Breast epithelium (tissue), 4 donors: ENCODE measurements around the gene ARID1B. TPM values are rescaled to one million over a fixed set of nuclear protein-coding genes. Genes with fewer than 3 reads are reported as not detected.
"Not testable (repeated sequence)": the region's sequence is repeated elsewhere in the genome, so short reads cannot be mapped to it uniquely, and the experiment has no call there.

ENCODE experiments used
- DNase-seq, 2 donors: peaks; one replicate each; pipeline ENCODE4 v3.0.0-alpha.2; 2019; ENCODE audit warnings: low spot score in 2 of 2
- H3K27ac ChIP-seq, 2 donors: fragments of 200-600 bp; sonication (generic) in 1 of 2; one replicate each; pipeline ENCODE4 v1.5.1; 2016 to 2019; ENCODE audit warnings: mild to moderate bottlenecking in 1 of 2
- H3K27me3 ChIP-seq, 2 donors: fragments of 200-600 bp; sonication (generic) in 1 of 2; one replicate each; pipeline versions ENCODE4 v1.5.1 to v1.6.0; 2017 to 2019; ENCODE audit warnings: control low read depth in 1 of 2, mild to moderate bottlenecking in 1 of 2
- H3K36me3 ChIP-seq: fragments of 200-600 bp; one replicate; pipeline ENCODE4 v1.5.1; 2019
- H3K4me1 ChIP-seq, 2 donors: fragments of 200-600 bp; sonication (generic); one replicate each; pipeline ENCODE4 v1.5.1; 2016 to 2019; ENCODE audit warnings: control low read depth in 1 of 2
- H3K4me3 ChIP-seq, 3 donors: fragments of 200-600 bp; sonication (generic); 1 replicate in 2 of 3; 2 replicates in 1 of 3; pipeline ENCODE4 v1.5.1; 2016 to 2019; ENCODE audit warnings: mild to moderate bottlenecking in 3 of 3, moderate library complexity in 2 of 3
- H3K9me3 ChIP-seq, 2 donors: fragments of 200-600 bp; sonication (generic) in 1 of 2; one replicate each; pipeline ENCODE4 v1.5.1; 2016 to 2019; ENCODE audit warnings: control low read depth in 1 of 2
- POLR2A ChIP-seq: fragments of 450-650 bp; IDR thresholded peaks from one replicate; pipeline ENCODE4 v1.6.1; 2016; ENCODE audit warnings: antibody characterized with exemption, mild to moderate bottlenecking, moderate library complexity
- POLR2AphosphoS5 ChIP-seq, 3 donors: sonication (generic); formaldehyde crosslinking; IDR thresholded peaks; one replicate each; pipeline ENCODE4 v1.6.1; 2017; ENCODE audit warnings: antibody characterized with exemption in 3 of 3
- intact Hi-C: fragments of 100-400 bp; cut with DNase I; formaldehyde crosslinking; loops from one replicate; pipeline ENCODE4 v1.15.1; 2023; ENCODE audit warnings: low total_unique reads
- total RNA-seq, 3 donors: library from RNA; depleted of rRNA; stranded (reverse); fragments of >200 nt; gene quantifications; one replicate each; pipeline ENCODE4 v1.1.0, GENCODE V29; 2016
- TF ChIP-seq, protein P1 (sequence below), 3 donors: fragments of 450-650 bp; IDR thresholded peaks; one replicate each; pipeline ENCODE4 v1.5.1; 2016 to 2017; ENCODE audit warnings: antibody characterized with exemption in 3 of 3, mild to moderate bottlenecking in 3 of 3, moderate library complexity in 3 of 3

The ARID1B gene
- total RNA-seq, 3 donors from 2014 or later, result 99.9 to 205 (median 131) TPM

DNA sequence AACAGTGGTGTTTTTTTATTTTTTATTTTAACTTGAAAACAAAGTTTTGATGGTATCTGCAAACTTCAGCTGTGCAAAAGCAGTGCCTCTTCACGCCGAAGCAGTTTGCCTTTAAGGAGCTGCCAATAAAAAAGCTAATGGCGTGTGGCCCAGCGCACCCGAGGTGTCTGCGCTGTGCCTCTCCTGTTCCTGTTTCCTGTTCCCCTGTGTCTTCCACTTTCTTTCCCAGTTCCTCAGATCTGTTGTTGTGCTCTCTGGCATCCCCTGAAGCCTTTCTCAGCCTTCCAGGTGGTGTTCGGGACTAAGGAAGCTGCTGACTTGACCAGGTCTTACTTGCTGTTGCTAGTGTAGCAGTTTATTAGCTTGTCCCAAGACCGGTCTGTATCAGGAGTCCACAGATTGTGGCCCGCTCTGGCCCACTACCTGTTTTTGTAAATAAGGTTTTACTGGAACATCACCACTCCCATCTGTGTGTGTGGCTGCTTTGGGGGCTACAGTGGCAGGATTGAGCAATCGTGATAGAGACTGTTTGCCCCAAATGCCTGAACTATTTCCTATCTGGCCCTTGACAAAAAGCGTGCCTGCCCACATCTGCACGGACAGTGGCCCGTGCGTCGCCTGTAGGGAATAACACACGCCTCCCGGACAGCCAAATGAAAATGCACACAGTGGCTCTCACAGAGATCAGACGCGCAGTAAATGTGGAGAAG, 367.8 kb downstream of the ARID1B start:
- peak in 1 of 2 donors; percentile 32 for DNase-seq
- Histone ChIP-seq H3K4me3 (peak overlapping the region in 2 of 3 donors; percentile 7 to 48), H3K27ac (peak overlapping the region; percentile 83), H3K9me3 (no peaks in the 10 kb centered on the region), H3K27me3 (no peaks in the 10 kb centered on the region), H3K36me3 (no peaks in the 10 kb centered on the region), H3K4me1 (peaks cover 6 to 22% of the 10 kb centered on the region in 2 donors)
- intact Hi-C loops, result no loop called here
- TF ChIP-seq POLR2AphosphoS5 (IDR thresholded peaks at IDR 0.05) (peak in 1 of 3 donors; percentile 10), POLR2A (no peak)
- TF ChIP-seq, protein P1, sequence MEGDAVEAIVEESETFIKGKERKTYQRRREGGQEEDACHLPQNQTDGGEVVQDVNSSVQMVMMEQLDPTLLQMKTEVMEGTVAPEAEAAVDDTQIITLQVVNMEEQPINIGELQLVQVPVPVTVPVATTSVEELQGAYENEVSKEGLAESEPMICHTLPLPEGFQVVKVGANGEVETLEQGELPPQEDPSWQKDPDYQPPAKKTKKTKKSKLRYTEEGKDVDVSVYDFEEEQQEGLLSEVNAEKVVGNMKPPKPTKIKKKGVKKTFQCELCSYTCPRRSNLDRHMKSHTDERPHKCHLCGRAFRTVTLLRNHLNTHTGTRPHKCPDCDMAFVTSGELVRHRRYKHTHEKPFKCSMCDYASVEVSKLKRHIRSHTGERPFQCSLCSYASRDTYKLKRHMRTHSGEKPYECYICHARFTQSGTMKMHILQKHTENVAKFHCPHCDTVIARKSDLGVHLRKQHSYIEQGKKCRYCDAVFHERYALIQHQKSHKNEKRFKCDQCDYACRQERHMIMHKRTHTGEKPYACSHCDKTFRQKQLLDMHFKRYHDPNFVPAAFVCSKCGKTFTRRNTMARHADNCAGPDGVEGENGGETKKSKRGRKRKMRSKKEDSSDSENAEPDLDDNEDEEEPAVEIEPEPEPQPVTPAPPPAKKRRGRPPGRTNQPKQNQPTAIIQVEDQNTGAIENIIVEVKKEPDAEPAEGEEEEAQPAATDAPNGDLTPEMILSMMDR (IDR thresholded peaks at IDR 0.05), result no peak

DNA sequence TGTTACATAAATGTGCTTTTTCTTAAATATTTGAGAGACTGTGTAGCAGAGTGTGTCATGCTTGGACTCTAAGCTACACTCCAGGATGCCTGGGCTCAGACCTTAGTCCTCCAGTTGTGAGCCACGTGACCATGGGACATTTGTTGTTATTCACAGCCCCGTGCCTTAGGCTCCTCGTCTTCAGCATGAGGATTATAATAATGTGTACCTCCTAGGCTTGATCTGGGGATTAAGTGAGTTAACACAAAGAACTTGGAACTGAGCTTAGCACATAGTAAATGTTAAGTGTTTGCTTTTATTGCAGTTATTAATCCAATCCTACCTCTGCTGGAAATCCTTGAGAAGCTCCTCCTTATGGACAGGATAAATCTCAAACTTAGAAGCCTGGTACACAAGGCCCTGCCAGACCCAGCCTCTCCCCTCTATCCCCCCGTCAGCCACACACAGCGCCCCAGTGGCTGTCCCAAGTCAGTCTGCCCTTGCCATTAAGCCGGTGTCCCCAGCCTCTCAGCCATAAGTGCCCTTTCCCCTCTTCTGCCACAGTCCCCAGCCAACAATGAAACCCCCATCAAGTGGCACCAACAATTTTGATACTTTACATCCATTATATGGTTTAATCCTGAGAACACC, 368.6 kb downstream of the ARID1B start:
- H3K9me3 ChIP-seq, result no peaks in the 10 kb centered on the region
- no peaks in the 10 kb centered on the region for H3K27me3 ChIP-seq
- H3K4me1 ChIP-seq, result peaks cover 6 to 22% of the 10 kb centered on the region in 2 donors
- no peaks in the 10 kb centered on the region for H3K36me3 ChIP-seq
- no peak for DNase-seq
- intact Hi-C loops, result no loop called here
- peak overlapping the region; percentile 83 for H3K27ac ChIP-seq
- no peak overlapping the region for H3K4me3 ChIP-seq
- TF ChIP-seq POLR2A (no peak), POLR2AphosphoS5 (IDR thresholded peaks at IDR 0.05) (no peak)
- TF ChIP-seq, protein P1 (IDR thresholded peaks at IDR 0.05), result no peak

DNA sequence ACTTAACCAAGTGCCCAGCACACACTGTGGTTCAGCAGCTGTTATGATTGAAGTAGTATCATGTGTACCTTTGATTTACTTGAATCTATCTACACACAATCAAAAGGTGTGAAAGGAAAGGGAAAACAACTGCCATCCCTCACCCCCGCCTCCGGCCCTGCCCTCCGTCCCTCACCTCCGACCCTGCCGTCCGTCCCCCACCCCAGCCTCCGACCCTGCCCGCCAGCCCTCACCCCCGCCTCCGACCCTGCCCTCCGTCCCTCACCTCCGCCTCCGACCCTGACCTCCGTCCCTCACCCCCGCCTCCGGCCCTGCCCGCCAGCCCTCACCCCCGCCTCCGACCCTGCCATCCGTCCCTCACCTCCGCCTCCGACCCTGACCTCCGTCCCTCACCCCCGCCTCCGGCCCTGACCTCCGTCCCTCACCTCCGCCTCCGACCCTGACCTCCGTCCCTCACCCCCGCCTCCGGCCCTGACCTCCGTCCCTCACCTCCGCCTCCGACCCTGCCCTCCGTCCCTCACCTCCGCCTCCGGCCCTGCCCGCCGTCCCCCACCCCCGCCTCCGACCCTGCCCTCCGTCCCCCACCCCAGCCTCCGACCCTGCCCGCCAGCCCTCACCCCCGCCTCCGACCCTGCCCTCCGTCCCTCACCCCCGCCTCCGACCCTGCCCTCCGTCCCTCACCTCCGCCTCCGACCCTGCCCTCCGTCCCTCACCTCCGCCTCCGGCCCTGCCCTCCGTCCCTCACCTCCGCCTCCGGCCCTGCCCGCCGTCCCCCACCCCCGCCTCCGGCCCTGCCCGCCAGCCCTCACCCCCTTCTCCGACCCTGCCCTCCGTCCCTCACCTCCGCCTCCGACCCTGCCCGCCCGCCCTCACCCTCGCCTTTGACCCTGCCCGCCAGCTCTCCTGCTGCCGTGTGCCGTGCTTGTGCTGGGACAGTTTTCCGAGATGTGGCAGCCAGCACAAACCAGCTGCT, 370.2 kb downstream of the ARID1B start:
- H3K27me3 ChIP-seq, DNase-seq, H3K4me3 ChIP-seq, H3K36me3 ChIP-seq, intact Hi-C loops, H3K9me3 ChIP-seq: not testable (repeated sequence)
- peak overlapping the region; percentile 78 to 89 for H3K27ac ChIP-seq
- peaks cover 6 to 22% of the 10 kb centered on the region in 2 donors for H3K4me1 ChIP-seq

DNA sequence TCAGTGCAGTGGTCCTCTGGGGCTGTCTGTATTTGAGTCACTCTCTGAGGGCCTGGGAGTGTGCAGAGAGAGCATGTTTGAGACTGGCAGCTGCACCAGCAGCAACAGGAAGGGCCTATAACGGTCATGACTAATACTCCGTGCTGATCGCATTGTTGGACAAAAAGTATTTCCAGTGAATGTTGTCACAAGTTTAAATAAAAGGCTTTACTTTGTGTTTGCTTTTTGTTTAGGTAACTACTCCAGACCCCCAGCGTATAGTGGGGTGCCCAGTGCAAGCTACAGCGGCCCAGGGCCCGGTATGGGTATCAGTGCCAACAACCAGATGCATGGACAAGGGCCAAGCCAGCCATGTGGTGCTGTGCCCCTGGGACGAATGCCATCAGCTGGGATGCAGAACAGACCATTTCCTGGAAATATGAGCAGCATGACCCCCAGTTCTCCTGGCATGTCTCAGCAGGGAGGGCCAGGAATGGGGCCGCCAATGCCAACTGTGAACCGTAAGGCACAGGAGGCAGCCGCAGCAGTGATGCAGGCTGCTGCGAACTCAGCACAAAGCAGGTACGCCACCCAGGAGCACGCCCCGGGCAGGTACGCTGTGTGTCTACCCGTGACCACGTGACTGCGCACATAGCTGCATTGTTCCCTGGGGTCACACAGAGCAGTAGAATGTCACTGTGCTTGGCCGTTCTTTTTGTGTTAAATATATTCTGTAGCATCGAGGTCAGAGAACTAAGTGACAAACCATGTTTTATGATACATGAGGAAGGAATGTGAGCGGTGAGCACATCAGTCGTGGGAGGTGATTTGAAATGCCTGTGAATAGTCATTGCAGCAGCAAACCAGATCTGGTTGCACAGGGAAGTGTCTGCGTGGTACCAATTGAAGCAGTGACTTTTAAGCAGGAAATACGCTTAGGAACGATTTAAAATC, 371.5 kb downstream of the ARID1B start:
- intact Hi-C loops, result no loop called here
- H3K27ac ChIP-seq, result peak overlapping the region; percentile 78 to 89
- H3K9me3 ChIP-seq, result no peaks in the 10 kb centered on the region
- peak in 1 of 2 donors; percentile 91 for DNase-seq
- H3K4me3 ChIP-seq, result peak overlapping the region in 1 of 3 donors; percentile 38
- no peaks in the 10 kb centered on the region for H3K36me3 ChIP-seq
- peak; percentile 37 to 72 (median 67) for TF ChIP-seq POLR2AphosphoS5 (IDR thresholded peaks at IDR 0.05)
- TF ChIP-seq, protein P1 (IDR thresholded peaks at IDR 0.05), result no peak
- peaks cover 6 to 19% of the 10 kb centered on the region in 2 donors for H3K4me1 ChIP-seq
- H3K27me3 ChIP-seq, result no peaks in the 10 kb centered on the region

DNA sequence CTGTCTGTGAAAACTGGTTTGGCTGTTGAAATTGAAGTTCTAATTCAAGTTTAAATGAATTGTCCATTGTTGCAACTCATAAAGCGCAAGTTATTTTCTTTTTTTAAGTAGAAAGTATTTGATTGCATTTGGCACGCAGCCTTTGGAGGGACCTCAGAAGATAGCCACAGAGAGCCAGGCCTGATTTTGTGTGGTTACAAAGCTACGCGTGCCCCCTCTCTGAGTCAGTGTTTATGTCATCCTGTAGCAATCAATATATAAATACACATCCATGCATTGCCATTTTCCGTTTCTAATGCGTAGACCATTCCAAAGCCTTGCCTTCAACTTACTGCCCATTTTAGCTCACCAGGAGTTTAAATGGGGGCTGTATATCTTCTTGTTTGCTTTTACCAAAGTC, 372.9 kb downstream of the ARID1B start:
- no peak for DNase-seq
- Histone ChIP-seq H3K36me3 (no peaks in the 10 kb centered on the region), H3K27me3 (no peaks in the 10 kb centered on the region), H3K4me3 (no peak overlapping the region), H3K9me3 (no peaks in the 10 kb centered on the region), H3K4me1 (peaks cover 0 to 7% of the 10 kb centered on the region in 2 donors), H3K27ac (peak overlapping the region; percentile 34 to 78)
- intact Hi-C loops, result no loop called here
- no peak for TF ChIP-seq POLR2A
- TF ChIP-seq POLR2AphosphoS5 (IDR thresholded peaks at IDR 0.05), result no peak
- TF ChIP-seq, protein P1 (IDR thresholded peaks at IDR 0.05), result no peak
